ENCODE results near the gene SYCP2L.

SYCP2L gene

GRCh38 chr6:11011787-11012234, 125.0 kb downstream of the SYCP2L start:
- no peak for DNase-seq

- no peak for DNase-seq
These were observed 125.5 kb downstream of the SYCP2L start for GRCh38 chr6:11012295-11012754.

GRCh38 chr6:11012976-11013720, 126.3 kb downstream of the SYCP2L start:
- no peak for DNase-seq

- no peak for DNase-seq
These were observed 126.8 kb downstream of the SYCP2L start for GRCh38 chr6:11013721-11014070.

GRCh38 chr6:11015102-11015501, 128.2 kb downstream of the SYCP2L start:
- no peak for DNase-seq

GRCh38 chr6:11016452-11016851, 129.6 kb downstream of the SYCP2L start:
- DNase-seq, result no peak

- DNase-seq, result no peak
These were observed 130.2 kb downstream of the SYCP2L start for GRCh38 chr6:11017090-11017489.

GRCh38 chr6:11018225-11018624, 131.4 kb downstream of the SYCP2L start:
- no peak for DNase-seq

GRCh38 chr6:11021003-11021402, 134.2 kb downstream of the SYCP2L start:
- no peak for DNase-seq

GRCh38 chr6:11021714-11022113, 134.9 kb downstream of the SYCP2L start:
- DNase-seq, result no peak

GRCh38 chr6:11023032-11023431, 136.2 kb downstream of the SYCP2L start:
- DNase-seq, result no peak
